Mammary epithelial cell (primary cell): ENCODE results near the gene ADAM11.

Experiments used
- EZH2 ChIP-seq: IDR thresholded peaks from 2 replicates; pipeline ENCODE4 v1.6.1; 2012; ENCODE audit warnings: low read length, inconsistent platforms, borderline replicate concordance
- TF ChIP-seq, protein P1 (sequence below), 2 donors: IDR thresholded peaks in 1 of 2; conservative IDR thresholded peaks in 1 of 2; 2 replicates each; pipeline ENCODE4 v1.5.1; 2011 to 2012; ENCODE audit warnings: inconsistent platforms in 2 of 2, low read length in 2 of 2, mild to moderate bottlenecking in 2 of 2, control low read depth in 1 of 2, low read depth in 1 of 2; ENCODE audit not compliant: insufficient read depth in 1 of 2; ENCODE audit errors: extremely low read depth in 1 of 2

GRCh38 chr17:44759916-44760243, 1.1 kb downstream of the ADAM11 start:
- TF ChIP-seq, protein P1, sequence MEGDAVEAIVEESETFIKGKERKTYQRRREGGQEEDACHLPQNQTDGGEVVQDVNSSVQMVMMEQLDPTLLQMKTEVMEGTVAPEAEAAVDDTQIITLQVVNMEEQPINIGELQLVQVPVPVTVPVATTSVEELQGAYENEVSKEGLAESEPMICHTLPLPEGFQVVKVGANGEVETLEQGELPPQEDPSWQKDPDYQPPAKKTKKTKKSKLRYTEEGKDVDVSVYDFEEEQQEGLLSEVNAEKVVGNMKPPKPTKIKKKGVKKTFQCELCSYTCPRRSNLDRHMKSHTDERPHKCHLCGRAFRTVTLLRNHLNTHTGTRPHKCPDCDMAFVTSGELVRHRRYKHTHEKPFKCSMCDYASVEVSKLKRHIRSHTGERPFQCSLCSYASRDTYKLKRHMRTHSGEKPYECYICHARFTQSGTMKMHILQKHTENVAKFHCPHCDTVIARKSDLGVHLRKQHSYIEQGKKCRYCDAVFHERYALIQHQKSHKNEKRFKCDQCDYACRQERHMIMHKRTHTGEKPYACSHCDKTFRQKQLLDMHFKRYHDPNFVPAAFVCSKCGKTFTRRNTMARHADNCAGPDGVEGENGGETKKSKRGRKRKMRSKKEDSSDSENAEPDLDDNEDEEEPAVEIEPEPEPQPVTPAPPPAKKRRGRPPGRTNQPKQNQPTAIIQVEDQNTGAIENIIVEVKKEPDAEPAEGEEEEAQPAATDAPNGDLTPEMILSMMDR (conservative IDR thresholded peaks at IDR 0.05 in 1 of 2, IDR thresholded peaks at IDR 0.05 in 1 of 2; ENCODE audit: extremely low read depth in 1 of 2, insufficient read depth in 1 of 2, low read depth in 1 of 2, low read length in 2 of 2): no peak
- TF ChIP-seq EZH2: no peak
